HG02970 (cell line): ENCODE results near the gene ATP1B3.
"Not testable (repeated sequence)": the region's sequence is repeated elsewhere in the genome, so short reads cannot be mapped to it uniquely, and the experiment has no call there.

Experiments
- ATAC-seq: cut with Tn5 transposase; IDR thresholded peaks from one replicate; pipeline ENCODE4 v1.9.1; 2021; ENCODE audit warnings: mild to moderate bottlenecking, moderate library complexity, moderate number of reproducible peaks; ENCODE audit not compliant: unreplicated experiment, low FRiP score

ATP1B3 gene

GRCh38 chr3:141941093-141941492 is 64.7 kb downstream of the ATP1B3 start:
- ATAC-seq: no peak

DNA sequence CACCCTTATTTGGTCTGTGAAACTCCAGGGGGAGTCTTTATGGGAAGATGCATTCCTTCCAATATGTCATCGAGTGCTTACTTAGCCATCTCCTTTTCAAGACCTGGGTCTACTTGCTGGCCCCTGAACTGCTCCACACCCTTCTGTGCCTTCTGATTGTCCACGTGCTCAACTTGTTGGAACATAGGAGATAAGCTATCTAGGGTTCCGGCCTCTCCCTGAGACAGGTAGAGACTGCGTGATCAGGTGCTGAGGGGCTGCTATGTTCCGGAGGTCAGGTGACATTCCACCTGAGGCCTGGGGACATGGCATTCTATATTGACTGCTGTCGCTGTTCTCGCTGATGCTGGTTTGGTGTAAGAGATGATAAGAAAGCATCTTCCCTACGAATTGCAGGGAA is 65.6 kb downstream of the ATP1B3 start:
- no peak for ATAC-seq

- ATAC-seq: no peak
Observed at GRCh38 chr3:141945726-141946485, 69.5 kb downstream of the ATP1B3 start.

DNA sequence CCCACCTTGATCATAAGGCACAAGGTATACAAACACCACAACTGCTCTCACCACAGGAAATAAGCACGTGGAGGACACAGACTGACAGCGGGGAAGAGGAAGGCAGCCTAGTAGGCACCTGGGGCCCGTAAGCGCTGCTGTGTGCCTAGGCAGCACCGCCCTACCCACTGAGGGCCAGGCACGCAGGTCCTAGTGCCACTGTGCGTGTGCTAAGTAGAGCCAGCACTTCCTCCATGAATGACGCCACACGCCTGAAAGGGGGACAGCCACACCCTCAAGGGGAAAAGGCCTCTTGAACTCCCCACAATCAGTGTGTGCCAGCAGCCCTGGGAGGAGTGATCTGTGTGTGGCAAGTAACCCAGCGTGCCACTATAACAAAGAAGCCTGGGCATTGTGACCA is 73.0 kb downstream of the ATP1B3 start:
- ATAC-seq: no peak

DNA sequence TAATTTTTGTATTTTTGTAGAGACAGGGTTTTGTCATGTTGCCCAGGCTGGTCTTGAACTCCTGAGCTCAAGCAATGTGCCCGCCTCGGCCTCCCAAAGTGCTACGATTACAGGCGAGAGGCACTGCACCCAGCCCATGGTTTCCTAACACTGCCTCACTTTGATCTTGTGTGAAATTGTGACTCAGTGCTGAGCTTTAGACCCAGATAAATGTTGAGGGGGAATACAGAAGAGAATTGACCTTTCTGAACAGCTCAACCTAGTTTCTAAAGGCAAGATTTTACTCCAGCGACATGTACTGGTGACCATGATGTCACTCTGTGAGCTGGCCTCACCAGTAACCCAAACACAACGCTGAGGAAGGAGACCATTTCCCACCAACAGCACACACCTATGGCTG is 73.5 kb downstream of the ATP1B3 start:
- no peak for ATAC-seq

DNA sequence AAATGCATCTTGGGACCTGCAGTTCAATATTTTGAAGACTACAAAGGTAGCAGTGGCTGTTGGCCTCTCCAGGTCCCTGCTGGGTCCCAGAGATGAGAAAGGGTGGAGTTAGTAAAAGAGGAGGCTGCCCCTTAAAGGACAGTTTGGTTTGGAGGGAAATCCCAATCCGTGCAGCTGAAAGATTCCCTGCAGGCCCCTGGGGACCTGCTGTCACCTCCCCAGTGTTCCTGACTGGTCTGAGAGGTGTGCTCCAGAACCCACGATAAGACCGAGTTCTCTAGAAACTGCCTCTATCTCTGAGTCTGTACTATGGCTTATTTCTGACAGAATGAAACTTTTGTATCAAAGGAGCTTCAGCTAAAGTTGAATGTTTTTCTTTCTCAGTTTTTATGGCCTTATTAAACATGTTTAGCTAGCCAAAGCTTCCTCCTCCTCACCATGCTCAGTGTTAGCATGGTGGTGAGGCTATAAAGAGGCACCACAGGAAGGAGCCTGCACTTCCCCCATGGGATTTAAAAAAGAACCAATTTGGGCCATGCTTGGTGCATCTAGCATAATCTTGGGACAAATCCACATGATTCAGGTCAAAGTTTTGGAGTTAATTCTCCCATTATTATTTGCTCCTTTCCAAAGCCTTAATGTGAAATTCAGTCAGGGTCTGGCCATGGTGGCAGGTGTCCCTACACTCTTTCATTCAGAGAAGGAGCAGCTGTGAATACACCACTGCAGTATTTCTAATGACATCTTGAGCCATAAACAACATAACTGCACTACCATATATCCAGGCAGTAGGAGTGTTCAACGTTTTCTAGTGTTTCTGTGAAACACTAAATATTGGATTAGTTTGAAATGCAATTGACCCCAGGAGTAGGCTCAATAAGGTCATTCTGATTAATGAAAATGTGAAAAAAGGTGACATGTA is 74.4 kb downstream of the ATP1B3 start:
- no peak for ATAC-seq

- no peak for ATAC-seq
Observed at GRCh38 chr3:141952611-141953010, 76.2 kb downstream of the ATP1B3 start.

DNA sequence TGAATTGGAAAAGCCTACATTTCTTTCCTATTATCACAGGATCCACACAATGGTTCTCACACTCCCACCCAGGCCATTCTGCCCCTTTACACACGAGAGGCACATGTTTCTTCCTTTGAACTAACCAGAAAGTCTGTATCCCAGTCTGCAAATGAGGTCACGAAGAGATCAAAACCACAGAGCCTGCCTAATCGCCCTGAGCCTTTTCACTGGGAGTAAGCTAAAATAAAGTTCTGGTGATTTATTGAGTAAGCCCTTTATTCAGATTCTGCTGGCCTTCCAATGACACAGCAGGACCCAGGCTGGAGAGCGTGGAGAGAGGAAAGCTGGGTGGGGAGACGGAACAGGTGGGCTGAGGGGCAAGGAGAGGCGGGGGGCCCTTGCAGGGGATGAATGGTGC is 78.7 kb downstream of the ATP1B3 start:
- ATAC-seq: no peak

DNA sequence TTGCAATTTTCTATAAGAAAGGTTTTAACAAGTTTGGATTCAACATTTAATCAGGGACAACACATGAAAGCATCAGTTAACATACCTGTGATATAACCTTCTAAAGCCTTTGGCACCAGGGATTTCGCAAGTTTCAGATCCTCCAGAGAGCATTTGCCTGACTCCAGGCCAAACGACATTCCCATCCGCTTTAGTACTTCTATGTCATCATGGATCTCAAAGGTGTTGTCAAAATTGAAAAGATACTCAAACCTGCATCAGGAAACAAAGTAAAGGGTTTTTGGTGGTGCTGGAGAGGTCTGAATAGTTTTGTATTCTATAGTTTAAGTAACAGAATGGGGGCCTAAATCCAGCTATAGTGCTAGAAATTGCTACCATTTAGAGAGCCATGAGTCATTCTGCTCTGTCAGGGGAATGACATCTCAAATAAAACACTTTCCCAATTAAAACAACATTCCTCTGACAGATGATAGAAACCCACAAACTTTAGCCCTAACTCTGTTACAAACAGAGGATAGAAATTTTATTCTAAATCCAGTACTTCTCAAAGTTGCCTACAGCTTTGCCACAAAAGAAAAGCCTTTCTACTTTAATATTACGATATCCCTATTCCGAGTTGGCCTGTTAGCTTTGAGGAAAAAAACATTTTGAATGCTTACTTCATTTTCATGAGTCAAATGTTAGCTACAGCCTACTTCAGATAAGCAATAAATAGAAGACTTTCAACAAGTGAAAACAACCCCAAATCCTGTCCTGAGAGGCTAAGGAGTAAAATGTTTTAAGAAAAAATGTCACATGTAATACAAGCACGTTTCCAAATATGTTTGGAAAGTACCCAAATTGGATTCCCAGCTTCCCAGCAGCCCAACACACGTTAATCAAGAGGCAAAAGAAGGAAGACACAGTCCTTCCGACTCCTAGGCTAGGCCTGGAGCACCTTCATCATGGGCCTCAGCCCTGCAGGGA is 83.4 kb downstream of the ATP1B3 start:
- ATAC-seq: no peak

GRCh38 chr3:141960731-141961130 is 84.3 kb downstream of the ATP1B3 start:
- ATAC-seq: no peak

GRCh38 chr3:141963301-141963700 is 86.9 kb downstream of the ATP1B3 start:
- no peak for ATAC-seq

GRCh38 chr3:141965471-141965870 is 89.0 kb downstream of the ATP1B3 start:
- no peak for ATAC-seq

DNA sequence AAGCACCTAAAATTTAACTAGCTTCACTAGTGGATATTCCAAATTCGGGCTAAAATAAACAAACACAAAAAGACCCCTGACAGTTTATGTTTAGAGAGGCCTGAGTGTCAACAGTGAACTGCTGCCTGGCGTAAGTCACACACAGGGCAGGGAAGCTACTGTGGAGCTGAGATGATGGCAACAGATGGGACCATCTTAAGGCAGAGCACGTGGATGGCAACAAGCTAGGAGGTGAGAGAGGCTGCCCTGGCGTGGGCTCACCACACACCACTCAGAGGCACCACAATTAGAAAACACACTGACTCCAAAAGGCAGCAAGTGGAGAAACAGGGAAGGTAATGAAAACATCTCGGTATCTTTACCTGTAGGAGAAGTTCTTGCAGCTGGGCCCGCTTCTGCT is 93.3 kb downstream of the ATP1B3 start:
- ATAC-seq: no peak

- no peak for ATAC-seq
Observed at GRCh38 chr3:141971571-141971970, 95.1 kb downstream of the ATP1B3 start.

GRCh38 chr3:141972399-141972798 is 96.0 kb downstream of the ATP1B3 start:
- no peak for ATAC-seq

DNA sequence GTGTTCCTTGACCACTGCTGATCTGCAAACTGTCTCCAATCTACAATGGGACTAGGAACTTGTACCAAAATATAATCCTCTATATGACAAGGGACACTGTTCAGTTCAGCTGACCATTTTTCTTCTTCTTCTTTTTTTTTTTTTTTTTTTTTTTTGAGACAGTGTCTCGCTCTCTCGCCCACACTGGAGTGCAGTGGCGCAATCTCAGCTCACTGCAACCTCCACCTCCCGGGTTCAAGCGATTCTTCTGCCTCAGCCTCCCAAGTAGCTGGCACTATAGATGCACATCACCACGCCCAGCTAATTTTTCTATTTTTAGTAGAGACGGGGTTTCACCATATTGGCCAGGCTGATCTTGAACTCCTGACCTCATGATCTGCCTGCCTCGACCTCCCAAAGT is 98.3 kb downstream of the ATP1B3 start:
- not testable (repeated sequence) for ATAC-seq
